ENCODE measurements around the gene PDE7B.

PDE7B gene

GRCh38 chr6:135936606-135937005, 85.1 kb downstream of the PDE7B start:
- DNase-seq (ENCODE audit: low read depth) = no peak

DNA sequence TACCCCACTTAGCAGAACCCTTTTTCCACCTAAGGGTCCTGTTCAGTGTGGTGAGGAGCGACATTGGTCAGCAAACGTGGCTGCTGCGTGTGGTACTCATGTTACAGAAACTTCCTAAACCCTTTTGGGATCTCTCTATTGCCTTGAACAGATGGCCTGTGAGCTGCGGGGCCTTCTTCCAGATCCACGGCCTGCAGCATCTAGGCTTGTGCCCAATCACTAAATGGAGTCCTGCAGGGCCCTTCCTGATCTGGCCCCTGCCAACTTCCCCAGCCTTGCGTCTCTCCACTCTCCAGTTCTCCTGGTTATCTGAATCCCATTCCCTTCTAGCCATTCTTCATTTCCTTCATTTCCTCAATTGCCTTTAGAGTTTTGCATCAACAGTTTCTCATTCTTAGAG, 85.6 kb downstream of the PDE7B start:
- no peak for DNase-seq (ENCODE audit: low read depth)

DNA sequence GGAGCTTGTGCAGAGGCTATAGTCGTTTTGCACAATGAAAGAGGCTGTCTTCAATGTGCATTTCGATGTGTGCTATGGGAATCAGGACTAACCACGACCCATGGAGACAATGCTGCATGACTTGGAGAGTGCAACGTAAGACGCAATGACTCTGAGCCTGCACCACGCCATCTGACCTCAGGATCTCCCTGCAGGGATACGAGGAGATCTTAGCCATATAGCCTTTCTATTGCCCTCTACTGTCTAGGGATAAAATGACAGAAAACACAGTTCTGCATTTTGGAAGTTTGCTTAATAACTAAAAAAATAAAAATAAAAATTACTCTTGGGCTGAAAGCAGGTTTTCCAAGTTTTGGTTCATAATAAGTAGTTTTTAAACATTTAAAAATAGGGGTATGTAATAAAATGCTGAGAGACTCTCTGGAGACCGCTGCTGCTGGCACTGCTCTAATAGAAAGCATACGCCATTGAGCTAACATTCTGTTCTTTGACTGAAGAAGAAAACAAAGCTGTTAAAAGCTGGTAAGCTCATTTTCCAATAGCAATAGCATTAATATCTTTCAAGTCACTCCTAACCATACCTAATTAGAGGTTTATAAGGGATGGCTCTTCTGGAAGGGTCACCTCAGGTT, 87.2 kb downstream of the PDE7B start:
- no peak for DNase-seq (ENCODE audit: low read depth)

- no peak for DNase-seq (ENCODE audit: low read depth)
Observed at GRCh38 chr6:135939208-135939591, 87.7 kb downstream of the PDE7B start.

DNA sequence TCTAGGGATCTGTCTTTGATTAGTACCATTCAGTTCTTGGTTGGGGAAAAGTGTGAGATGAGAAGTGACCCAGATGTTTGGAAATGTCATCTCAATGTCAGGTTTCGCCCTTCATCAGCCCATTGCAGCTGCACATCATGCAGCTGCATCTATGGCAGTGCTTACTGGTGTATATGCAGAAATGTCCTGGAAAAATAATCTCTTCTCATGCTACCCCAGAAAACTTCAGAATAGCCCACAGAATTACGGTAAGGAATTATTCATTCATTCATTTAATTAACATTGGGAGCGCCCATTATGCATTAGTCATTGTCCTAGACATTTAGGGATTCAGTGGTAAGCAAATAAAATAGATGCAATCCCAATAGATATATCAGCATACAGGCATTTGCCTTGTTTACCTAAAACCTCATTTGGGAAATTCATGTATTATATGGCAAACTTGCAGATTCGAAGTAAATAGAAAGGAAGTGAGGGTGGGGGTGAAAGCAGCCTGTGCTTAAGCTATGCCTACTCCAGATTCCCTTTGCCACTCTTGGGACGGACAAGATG, 89.2 kb downstream of the PDE7B start:
- DNase-seq (ENCODE audit: low read depth) = no peak

- DNase-seq (ENCODE audit: low read depth) = no peak
Observed at GRCh38 chr6:135941275-135942025, 89.9 kb downstream of the PDE7B start.

GRCh38 chr6:135944120-135944519, 92.6 kb downstream of the PDE7B start:
- no peak for DNase-seq (ENCODE audit: low read depth)

DNA sequence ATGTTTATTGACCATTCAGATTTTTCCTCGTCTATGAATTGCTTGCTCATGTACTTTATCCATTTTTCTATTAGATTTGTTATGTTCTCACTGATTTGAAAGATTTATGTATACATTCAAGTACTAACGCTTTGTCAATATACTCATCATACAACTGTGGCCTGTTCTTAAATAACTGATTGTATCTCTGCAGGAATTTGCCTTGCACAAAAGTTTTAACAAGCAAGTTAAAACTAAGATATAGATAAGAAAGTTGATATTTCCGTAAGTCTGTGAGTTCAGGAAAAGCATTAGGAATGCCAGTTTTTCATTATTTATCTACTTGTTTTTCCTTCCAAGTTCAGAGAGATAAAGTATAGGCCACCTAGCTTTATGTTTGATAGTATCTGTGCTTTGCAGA, 95.2 kb downstream of the PDE7B start:
- DNase-seq (ENCODE audit: low read depth) = no peak

DNA sequence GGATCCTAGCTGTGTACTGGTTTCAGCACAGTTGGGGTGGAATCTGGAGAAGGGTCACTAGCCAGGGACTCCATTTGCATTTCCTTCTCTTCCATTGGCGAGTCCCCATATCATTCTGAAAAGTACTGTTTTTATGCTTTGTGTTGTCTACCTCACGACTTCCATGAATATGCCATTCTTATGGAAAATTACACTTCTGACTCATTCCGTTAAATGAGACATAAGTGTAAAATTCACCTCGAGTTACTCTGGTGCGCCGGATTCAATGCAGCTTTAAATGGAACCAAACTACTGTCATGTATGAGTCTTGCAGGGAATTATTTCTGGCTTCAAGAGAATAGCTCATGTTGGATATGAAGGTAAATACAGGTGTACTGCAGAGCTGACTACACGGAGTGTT, 99.2 kb downstream of the PDE7B start:
- DNase-seq (ENCODE audit: low read depth) = no peak

- DNase-seq (ENCODE audit: low read depth) = no peak
Observed at GRCh38 chr6:135951169-135951568, 99.7 kb downstream of the PDE7B start.

- no peak for DNase-seq (ENCODE audit: low read depth)
Observed at GRCh38 chr6:135953818-135954217, 102.3 kb downstream of the PDE7B start.

DNA sequence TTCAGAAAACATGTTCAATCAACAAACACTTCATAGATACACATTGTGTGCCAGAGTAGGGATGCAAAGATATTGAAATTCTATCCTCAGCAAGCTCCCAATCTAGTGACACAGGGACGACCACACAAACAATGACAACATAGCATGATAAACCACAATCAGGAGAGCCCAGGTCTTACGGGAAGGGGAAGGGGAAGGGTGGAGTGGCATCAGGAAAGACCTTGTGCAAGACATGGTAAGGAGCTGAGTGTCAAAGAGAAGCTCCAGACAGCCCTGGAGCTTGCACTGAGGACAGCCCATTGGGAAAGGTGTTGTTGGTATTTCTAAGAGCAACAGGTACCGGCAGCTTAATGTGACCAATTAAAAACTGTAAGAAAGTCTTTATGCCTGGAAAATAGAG, 103.6 kb downstream of the PDE7B start:
- DNase-seq (ENCODE audit: low read depth) = no peak

DNA sequence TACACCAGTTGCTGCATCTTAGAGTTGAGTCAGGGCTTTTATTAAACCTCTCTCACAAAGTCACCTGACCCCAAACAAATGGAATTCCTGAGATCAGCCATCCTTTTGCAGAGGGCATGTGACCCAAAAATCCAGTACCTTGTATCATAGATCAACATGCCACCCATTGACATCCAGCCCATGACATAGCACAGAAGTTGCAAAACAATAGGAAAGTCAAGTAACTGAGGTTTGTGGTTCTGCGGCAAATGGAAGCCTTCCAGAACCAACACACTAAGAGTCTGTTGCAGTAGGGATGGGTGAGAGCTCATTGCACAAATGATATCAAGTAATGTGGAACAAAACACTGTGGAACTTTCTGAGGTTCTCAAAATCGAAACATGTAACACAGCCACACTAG, 111.2 kb downstream of the PDE7B start:
- DNase-seq (ENCODE audit: low read depth) = no peak

DNA sequence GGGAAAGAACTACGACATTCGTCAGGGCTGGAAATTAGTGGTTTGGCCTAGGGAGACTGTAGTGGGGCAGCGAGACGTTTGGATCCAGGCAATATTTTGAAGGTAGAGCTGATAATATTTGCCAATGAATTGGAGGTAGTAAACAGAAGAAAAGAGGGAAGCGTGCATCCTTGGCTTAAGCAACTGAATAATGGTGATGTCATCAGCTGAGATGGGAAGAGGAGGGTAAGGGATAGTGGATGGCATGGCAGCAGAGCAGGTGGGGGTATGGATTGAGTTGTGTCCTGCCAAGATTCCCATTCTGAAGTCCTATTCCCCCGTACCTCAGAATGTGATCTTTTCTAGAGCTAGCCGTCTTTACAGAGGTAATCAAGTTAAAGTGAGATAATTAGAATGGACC, 119.2 kb downstream of the PDE7B start:
- no peak for DNase-seq (ENCODE audit: low read depth)

DNA sequence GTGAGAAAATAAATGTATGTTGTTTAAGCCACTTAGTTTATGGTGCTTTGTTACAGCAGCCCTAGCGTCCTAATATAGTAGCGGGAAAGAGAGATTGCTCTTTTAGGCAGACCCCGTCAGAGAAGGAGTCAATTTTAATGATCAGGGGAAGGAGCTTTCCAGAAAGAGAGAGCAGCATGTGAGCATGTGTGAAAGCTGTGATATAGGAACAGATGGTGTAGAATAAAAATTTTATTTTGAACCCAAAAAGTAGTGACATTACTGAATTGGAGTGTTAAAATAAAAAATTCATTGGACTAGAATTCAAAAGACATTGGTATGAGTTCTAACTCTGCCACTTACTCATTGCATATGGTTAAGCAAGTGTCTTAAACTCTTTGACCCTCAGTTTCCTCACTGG, 119.8 kb downstream of the PDE7B start:
- no peak for DNase-seq (ENCODE audit: low read depth)

- DNase-seq (ENCODE audit: low read depth) = no peak
Observed at GRCh38 chr6:135972150-135972549, 120.6 kb downstream of the PDE7B start.

DNA sequence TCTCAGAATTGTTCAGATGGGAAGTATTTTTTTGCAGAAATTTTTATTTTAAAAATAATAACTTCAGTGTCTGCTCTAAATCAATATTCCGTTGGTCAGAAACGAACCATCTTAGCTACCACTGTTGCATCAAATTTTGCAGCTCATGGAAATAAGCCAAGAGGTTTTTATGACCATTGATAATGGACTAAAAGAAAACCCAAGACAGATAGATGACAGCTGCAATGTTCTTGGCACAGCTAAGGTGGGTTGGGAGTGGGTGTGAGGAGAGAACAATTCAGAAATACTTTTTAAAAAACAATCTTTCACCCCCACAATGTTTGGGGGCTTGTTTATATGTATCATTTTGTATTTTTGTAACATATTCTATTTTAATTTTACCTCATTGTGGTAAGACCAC, 121.1 kb downstream of the PDE7B start:
- no peak for DNase-seq (ENCODE audit: low read depth)

DNA sequence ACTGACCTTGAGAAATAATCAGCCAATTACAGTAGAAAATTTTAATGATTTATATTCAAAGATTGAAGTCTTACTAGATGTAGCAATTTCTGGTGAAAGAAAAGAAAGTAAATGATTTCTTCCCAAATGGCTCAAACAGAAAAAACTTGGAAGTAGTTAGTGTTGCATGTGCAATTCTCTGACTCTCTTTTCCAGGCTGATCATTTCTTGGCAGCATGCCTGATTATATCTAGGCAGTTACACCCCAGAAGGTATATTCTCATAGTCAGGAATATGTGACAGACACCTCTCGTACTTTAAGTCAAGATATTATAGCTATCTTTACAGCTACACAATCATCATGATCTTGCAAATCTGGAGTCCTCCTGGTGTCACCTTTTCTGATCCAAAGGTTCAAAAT, 122.9 kb downstream of the PDE7B start:
- DNase-seq (ENCODE audit: low read depth) = no peak

DNA sequence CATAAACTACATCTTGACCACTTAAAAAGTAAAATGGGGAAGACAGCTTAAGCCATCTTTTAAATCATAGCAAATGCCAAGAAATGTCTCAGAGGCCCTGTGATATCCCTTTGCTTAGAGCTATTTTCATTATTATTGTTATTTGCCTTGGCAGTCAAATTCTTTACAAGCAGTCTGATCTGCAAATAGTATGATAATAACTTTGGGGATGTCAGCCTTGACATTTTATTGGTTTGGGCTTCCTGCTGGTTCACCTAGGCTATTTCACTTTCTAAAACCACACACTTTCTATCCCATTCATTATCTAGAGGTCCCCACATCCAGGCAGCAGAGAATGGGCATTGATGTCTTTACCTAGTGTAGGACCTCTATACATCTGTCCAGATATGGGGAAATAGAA, 125.1 kb downstream of the PDE7B start:
- no peak for DNase-seq (ENCODE audit: low read depth)

DNA sequence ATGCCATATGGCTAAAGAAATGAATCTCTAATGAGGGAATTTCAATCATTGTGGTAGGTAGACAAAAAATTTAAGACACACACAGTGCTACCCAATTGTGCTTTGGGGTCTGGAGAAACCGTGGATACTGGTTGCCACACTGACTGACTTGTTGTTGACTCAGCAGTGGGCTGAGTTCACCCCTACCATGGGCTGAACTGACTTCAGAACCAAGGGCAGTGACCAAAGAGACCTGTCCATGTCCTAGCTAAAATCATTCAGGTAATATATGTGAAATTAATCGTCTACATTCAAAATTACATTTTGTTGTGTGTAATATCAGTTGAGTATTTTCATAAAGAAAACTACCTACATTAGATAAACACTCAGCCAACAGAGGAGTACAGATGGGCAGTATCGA, 131.6 kb downstream of the PDE7B start:
- DNase-seq (ENCODE audit: low read depth) = no peak

DNA sequence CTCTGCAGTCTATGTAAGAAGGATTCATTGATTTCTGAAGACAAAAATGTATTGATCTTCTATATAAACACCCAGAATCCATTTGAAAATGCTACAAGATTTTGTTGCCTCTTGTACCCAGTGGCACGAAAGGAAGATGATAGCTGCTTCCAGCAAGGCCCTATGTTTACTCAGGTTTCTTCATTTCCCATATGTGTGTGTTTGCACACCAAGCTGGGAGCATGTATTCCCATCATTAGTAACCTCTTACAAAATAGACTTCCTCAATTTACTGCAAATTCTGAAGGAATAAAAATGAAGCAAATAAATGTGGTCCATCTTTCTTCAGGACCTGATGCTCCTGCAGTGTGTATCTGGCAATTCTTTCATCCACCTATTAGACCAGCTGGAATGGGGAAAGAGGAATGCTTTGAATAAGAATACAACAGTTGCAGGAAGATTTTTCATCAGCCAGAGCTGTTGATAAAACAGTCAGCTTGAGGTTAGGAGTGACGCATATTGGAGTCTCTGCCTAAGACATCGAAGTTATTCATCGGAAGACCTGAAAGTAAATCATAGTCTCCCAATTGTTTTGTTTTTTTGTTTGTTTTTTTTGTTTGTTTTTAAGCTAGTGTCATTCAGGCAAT, 132.3 kb downstream of the PDE7B start:
- no peak for DNase-seq (ENCODE audit: low read depth)

- no peak for DNase-seq (ENCODE audit: low read depth)
Observed at GRCh38 chr6:135985471-135985870, 134.0 kb downstream of the PDE7B start.

DNA sequence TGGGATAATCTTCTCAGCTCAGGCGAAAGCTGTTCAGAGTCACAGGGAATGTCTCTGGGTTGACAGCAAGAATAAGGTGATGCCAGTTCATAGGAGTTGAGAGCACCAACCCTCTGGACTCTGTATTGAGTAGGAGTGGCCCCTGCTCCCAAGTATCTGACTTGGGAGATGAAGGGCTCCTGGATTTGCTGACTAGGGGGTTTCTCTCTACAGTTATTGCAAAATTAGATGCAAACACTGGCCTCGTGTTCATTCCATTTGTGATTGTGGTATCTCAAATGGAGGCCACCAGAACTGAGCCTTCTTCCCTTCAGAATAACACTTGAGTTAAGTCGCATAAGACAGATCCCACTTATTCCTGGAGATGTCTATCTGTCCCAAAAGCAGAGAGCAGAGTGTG, 135.7 kb downstream of the PDE7B start:
- DNase-seq (ENCODE audit: low read depth) = no peak
